Hair follicular keratinocyte (primary cell): ENCODE data around the gene SLC27A6. TPM values are rescaled to one million over a fixed set of nuclear protein-coding genes. Genes with fewer than 3 reads are reported as not detected.

Experiments used
- total RNA-seq: library from RNA; depleted of rRNA; stranded (reverse); fragments of >200 nt; gene quantifications from 2 replicates; pipeline ENCODE4 v1.2.3, GENCODE V29; 2015

Gene SLC27A6, protein sequence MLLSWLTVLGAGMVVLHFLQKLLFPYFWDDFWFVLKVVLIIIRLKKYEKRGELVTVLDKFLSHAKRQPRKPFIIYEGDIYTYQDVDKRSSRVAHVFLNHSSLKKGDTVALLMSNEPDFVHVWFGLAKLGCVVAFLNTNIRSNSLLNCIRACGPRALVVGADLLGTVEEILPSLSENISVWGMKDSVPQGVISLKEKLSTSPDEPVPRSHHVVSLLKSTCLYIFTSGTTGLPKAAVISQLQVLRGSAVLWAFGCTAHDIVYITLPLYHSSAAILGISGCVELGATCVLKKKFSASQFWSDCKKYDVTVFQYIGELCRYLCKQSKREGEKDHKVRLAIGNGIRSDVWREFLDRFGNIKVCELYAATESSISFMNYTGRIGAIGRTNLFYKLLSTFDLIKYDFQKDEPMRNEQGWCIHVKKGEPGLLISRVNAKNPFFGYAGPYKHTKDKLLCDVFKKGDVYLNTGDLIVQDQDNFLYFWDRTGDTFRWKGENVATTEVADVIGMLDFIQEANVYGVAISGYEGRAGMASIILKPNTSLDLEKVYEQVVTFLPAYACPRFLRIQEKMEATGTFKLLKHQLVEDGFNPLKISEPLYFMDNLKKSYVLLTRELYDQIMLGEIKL
- 1.5 TPM in 2 replicates for total RNA-seq

DNA sequence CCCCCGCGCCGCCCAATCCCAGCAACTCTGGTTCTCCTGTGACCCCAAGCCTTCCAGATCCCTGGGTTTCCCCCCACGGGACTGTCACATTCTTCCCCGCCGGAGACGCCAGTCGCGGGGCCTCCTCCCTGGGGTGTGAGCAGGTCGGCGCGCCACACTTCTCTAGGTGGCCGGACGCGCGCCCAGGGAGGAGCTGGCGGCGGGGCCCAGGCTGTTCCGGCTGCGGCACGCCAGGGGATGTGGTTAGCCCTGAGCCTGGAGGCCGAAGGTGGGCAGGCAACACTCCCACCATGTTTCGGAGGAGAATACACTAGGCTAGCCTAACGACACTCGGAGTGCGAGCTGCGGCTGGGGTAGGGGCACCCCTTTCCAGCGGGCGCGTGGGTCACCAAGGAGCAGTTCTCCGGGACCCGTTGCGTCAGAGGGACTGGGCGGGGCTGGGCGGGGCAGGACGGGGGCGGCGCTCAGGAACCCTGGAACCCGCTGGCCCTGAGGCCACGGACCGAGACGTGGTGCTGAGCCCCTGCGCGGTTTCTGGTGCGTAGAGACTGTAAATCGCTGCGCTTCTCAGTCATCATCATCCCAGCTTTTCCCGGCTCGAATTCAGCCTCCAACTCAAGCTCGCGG is at the start of gene SLC27A6:
Gene SLC27A6, plus strand, starts transcription at position 478 of the 627 bp plus-strand sequence. CDS start 650 bp downstream, outside the sequence.

Other genes starting within 250 kb of the SLC27A6 start
- 27.4 and 34.4 TPM in 2 replicates for gene ISOC1, start 129.3 kb downstream of the SLC27A6 start, total RNA-seq